HTERT RPE-1 (cell line): ENCODE results near the gene TCL1B.
"Not testable (repeated sequence)": the region's sequence is repeated elsewhere in the genome, so short reads cannot be mapped to it uniquely, and the experiment has no call there.

Source experiments
- in situ Hi-C: fragments of 300-500 bp; cut with MboI; formaldehyde crosslinking; loops from 4 replicates; pipeline ENCODE4 v1.14.3; 2020; ENCODE audit warnings: low sequenced_read_pairs

TCL1B gene, protein sequence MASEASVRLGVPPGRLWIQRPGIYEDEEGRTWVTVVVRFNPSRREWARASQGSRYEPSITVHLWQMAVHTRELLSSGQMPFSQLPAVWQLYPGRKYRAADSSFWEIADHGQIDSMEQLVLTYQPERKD

DNA sequence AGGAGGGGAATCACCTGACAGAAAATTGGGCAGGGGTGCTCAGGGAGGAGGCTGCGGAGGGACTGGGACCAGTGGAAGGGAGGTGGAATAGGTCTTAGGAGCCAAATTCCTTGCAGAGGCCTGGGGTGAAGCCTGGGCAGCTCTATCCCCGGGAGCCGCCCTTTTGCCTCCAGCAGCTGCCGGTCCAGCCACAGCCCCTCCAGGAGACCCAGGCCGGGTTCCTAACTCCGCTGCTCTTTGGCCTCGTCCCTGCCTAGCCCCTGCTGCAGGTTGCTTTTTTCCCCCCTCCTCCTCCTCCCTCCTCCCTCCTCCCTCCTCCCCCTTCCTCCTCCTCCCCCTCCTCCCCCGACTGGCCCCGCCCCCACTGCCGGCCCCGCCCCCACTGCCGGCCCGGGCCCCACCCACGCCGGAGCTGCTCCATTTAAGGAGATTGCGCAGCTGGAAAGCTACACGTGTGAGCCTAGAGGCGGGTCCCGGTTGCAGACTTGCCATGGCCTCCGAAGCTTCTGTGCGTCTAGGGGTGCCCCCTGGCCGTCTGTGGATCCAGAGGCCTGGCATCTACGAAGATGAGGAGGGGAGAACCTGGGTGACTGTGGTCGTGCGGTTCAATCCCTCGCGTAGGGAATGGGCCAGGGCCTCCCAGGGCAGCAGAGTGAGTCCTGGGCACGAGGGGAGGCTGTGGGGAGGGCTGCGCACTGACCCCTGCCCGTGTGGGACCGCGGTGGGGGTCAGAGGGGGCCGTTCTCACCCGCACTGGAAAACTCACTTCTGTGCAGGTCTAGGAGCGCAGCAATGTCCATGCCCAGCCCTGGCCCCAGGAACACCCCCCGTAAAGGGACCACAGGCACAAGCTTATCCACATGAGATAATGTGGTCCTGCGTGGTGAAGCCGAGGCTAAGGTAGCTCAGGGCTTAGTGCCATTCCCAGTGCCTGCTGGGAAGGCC, at the start of gene TCL1B:
TCL1B (plus strand) TSS at position 449 of the 945 bp plus-strand sequence; CDS start at position 491, 42 bp downstream.
- in situ Hi-C loops, result no loop called here

DNA sequence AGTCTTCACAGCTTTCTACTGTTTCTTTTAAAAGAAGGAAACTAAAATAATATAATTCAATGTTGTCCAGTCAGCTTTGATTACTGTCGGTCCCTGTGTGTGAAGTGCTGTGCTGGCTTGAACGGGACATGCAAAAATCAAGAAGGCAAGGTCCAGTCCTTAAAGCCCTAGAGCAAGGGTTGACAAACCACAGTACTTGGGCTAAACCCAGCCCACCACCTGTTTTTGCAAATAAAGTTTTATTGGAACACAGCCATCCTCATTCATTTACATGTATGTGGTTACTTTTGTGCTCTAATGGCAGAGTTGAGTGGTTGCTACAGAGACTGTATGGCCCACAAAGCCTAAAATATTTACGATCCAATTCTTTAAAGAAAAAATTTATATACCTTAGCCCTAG, 41.2 kb upstream of the TCL1B start:
- in situ Hi-C loops, result no loop called here

DNA sequence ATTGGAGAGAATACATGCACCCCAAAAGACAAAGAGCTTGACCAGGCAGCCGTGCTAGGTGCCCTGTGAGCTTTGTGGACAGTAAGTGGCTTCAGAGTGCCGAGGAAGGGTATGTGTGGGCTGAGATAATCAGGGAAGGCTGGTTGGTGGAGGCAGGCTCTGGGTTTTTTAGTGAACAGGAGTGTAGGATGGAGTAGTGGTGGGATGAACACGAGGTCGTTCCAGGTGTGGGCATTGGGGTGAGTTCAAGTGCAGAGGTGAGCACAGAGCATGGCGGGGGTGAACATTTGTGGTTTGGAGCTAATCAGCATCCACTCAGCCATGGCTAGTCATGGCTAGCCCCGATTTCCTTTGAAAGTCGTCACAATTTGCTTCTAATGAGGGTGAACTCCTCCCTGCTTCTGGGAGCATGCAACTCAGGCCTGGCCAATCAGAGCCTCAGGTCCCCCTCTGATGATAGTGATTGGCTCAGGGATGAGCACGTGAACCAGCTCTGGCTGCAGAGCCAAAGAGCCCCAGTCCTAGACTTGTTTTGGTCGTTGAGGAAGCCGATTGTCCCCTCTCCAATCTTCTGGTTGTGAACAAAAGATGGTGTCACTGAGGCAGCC, 40.7 kb upstream of the TCL1B start:
- in situ Hi-C loops, result no loop called here

DNA sequence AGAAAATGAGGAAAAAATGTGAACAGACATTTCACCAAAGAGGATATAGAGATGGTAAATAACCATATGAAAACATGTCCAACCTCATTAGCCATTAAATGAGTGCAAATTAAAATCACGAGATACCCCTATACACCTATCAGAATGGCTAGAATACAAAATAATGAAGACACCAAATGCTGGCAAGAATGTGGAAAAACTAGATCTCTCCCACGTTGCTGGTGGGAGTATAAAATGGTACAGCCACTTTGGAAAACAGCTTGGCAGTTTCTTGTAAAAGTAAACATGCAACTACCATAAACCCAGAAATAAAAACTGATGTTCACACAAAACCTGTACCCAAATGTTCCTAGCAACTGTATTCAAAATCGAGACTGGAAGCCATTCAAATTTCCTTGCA, 38.3 kb upstream of the TCL1B start:
- in situ Hi-C loops, result no loop called here

DNA sequence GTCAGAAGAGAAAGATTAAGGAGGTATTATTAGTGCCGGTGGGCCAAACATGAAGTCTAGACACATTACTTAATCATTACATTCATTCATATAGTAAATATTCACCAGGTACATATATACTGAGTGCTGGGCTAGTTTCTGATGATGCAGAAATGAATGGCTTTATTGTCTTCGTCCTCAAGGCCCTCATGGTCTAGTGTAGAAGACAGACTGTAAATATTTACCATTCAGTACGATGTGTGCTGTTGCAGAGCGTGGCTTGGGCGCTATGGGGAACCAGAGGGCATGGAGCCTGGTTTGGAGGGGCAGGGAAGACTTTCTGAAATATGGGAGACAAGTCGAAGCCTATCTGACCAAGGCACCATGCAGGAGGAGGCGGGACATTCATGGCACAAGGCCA, 37.0 kb upstream of the TCL1B start:
- in situ Hi-C loops, result no loop called here

DNA sequence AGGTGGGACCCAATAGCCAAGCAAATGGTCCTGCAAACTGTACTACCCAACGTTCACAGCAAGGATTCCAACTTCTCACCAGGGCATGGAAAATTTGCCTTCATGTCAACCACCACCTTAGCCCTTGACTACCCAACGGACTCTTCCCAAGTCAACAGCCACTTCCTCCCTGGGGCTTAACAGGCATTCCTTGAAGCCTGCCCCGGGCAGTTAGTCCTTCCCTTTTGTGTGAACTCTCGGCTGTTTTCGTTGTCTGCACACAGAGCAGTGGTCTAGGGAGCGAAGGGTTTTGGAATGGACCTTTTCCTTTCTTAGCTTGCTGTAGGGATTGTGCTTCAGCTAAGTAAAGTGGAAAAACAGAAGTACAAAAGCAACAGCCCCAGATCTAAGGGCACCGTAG, 35.2 kb upstream of the TCL1B start:
- in situ Hi-C loops, result no loop called here

DNA sequence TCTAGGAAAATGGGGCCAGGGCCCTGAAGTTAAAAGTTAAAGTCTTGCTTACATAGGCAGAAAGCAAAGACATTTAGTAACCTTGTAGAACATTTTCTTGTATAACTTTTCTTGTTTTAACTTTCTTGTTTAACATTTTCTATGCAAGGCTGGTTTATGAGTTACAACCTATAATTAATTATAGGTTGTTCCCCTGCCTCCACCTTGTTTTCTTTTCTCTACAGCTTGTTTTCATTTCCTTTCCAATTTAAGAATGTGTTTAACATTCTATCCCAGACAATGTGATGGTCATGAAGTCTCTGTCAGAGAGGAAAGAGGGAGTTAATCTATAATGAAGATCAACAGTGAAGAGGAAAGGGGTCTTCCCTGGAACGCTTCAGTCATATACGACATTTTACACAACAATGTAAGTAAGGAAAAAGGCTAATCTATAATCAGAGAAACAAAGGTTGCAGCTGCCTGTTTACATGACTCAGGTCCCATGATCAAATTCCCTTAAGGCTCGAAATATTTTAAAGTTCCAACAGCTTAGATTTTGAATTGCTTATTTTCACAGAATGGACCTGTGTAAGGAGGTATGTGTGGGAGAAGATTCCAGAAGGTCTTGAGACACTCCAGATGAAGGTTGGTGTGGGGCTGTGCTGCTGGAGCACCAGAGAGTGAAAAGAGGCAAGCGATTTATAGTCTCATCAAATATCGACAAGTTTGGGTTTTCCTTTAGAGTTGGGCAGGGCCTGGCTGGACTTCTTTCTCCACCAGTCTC, 34.2 kb upstream of the TCL1B start:
- in situ Hi-C loops, result no loop called here

DNA sequence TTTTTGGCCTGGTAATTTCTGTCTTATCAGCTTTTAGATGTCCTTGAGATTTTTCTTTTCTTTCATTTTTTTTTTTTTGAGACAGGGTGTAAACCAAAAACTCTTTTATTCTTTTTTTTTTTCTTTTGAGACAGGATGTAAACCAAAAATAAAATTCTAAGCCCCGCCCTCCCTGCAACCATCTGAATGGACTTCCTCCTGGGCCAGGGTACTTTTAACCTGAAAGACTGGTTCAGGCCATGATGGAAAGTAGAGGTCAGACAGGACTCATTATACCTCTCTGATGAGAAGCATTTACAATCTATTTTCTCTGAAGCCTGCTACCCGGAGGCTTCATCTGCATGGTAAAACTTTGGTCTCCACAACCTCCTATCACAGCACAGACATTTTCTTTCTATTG, 33.5 kb upstream of the TCL1B start:
- in situ Hi-C loops, result no loop called here

DNA sequence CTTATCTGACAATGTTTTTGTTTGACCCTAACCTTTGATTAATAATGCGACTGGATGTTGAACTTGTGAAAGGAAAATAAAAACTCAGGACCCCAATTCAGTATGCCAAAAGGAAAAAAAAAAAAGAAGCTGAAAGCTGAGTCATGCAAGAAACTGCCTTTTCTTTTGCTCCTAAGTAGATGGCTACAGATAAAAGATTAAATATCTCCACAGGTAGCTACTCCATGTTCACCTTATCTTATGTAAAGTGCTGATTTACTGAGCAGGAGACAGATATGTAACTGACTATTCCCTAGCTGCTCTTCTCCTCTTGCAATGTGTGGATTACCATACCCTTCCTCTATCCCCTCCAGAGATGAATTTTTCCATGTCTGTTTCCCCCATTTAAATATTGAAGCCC, 30.8 kb upstream of the TCL1B start:
- in situ Hi-C loops, result no loop called here

DNA sequence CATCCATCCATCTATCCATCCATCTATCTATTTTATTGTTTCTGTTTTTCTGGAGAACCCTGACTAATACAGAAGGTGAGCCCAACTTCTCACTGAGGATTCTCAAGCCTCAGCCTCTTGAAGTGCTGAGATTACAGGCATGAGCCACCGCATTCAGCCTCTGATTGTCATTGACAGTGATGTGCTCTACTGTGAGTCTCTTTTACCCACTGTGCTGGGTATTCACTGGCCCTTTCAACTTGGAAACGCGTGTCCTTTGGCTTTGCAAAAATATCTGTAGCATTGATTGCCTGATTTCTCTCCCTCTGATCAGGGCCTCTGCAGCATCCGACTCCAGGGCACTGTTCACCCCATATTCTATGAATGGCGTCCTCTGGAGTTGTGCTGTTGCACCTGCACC, 29.6 kb upstream of the TCL1B start:
- in situ Hi-C loops, result no loop called here

DNA sequence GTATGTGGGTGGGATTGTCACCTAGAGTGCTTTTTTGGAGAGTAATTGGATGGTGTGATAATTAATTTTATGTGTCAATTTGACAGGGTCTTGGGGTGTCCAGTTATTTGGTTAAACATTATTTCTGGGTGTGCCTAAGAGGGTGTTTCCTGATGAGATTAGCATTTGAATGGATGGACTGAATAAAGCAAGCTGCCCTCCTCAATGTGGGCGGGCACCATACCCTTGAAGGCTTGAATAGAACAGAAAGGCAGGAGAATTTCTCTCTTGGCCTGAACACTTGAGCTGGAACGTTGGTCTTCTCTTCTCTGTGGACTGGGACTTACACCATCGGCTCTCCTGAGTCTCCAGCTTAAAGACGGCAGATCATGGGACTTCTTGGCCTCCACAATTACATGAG, 28.8 kb upstream of the TCL1B start:
- in situ Hi-C loops, result no loop called here

DNA sequence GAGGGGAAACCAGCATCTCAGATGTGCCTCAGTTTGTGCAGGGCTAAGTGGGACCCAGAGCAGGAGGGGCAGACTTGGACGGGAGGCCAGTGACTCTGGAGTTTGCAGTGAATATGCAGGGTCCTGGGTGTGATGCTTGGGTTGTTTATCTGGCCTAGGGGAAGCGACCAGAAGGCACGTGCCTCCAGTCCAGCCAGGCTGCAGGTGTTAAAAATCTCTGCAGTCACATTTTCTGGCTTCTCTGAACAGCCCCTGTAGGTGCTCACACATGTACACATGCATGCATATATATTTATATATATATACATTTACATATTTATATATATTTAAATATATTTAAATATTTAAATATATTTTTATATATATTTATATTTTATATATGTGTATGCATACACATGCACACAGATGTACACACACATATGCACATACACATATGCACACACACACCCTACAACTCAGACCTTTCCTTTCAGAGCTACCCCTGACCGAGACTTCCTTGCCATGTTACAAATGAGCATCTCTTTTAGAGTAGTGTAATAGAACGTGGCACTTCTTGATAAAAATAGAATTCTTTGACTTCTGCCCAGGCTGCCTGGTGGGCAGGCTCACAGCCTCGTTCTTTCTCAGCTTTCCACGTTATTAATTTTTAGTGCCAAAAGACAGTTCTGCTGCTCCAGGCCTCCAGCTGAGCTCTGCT, 26.8 kb upstream of the TCL1B start:
- in situ Hi-C loops, result no loop called here

DNA sequence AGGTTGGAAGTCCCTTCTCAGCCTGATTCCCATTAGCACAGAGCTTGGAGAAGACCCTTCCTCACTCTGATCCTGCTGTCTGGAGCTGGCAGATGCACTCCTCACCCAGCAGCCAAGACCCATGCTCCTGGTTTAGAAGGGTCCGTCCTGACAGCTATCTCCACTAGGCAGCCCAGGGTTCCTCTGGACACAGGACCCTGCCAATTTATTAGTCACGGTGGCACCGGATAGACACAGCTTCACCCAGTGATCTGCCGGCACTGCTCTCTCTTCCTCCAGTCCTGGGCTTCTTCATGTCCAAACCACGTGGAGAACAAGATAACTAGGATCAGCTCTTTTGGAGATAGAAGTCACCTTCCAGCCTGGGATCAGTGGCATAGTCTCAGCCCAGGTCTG, 26.2 kb upstream of the TCL1B start:
- in situ Hi-C loops, result no loop called here

DNA sequence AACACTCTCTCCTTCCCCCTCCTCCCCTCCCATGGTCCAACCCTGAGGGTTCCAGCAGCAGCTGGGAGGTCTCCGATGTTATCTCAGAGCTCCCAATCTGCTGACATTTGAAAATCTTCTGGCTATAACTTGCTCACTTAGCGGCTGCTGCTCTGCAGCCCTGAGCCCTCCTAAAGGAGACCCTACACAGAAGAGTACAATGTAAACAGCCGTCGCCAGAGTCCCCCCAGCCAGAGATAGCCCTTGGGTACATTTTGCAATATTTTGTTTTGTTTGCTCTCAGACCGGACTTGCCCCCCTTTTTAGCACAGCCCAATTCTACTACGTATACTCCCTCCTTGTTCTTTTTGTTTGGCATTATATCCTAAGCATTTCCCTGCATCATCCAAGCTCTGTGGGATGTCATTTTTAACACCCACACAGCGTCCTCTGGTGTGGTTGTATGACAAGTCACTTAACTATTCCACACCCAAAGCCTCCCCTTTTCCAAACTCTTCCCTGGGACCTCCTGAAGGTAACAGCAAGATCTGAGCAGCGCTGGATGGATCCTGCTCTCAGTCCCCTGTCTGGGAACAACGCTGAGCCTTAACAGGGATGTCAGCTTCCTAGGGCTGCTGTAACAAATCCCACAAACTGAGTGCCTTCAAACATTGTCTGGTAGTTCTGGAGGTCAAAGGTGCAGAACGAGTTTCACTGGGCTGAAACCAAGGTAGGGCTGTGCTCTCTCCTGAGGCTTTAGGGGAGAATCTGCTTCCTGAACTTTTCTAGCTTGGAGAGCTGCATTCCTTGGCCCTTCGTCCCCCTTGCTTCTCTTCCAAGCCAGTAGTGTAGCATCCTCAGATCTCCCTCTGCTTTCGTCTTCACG, 25.3 kb upstream of the TCL1B start:
- in situ Hi-C loops, result no loop called here

DNA sequence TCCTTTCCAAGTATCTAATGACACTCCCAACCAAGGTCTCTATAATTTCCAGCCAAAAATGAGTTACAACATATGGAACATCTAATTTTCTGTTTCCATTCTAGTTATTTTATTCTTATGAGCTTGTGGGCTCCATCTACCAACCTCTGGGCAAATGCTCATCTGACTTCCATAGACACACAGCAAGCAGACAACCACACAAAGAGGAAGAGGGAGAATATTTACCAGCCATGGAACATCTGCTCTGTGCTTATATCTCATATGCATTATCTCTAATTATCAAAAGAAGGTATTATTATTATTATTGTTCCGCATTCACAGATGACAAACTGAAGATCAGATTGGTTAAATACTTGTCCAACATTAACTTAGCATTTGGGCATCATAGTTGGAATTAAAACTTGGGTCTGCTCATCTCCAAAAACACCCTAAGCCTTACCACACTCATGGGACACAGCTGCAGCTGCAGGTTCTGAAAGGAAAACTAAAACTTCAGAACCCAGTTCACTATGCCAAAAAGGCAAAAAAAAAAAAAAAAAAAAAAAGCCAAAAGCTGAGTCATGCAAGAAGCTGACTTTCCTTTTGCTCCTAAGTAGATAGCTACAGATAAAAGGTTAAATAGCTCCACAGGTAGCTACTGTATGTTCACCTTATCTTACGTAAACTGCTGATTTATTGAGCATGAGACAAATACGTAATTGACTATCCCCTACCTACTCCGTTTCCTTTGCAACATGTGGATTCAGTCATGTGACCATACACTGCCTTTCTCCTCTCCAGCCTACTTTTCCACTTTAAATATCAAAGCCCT, 23.6 kb upstream of the TCL1B start:
- in situ Hi-C loops, result no loop called here

DNA sequence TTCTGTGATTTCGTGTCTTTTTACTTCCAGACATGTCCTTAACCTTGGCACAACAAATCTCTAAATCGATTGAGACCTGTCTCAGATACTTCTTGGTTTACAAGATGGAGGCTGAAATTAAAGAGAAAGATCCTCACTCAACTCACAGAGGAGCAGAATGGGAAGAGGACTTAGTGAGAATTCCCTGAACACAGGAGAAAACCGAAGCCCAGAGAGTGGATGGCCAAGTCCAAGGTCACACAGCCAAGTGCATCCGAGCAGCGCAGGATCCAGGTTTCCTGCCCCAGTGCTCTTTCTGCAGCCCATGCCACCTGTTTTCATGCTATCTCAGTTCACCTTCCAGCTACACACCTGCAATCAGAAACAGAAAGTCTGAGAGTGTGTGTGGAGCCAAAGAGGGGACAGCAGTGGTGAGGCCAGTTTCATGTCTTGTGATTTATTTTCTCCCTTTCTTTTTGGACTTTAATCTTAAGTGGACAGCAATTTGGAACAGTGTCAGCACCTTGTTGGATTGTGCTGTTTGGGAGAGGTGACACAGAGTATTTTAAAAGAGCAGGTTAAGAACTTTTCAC, 22.9 kb upstream of the TCL1B start:
- in situ Hi-C loops, result no loop called here

DNA sequence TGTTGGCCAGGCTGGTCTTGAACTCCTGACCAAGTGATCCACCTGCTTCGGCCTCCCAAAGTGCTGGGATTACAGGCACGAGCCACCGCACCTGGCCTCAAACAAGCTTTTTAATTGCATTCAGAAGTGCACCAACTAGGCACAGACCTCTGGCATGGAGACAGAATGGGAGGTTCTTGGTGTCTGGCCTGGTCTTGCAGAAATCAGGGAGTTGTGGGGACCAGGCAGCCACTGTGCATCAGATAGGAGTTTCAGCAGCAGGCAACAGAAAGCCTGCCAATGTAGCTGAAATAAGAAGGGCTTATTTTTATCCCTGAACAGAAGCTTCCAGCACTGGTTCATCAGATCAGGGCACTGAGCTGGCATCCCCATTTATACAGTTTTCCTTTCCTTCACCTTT, 22.2 kb upstream of the TCL1B start:
- in situ Hi-C loops, result no loop called here

DNA sequence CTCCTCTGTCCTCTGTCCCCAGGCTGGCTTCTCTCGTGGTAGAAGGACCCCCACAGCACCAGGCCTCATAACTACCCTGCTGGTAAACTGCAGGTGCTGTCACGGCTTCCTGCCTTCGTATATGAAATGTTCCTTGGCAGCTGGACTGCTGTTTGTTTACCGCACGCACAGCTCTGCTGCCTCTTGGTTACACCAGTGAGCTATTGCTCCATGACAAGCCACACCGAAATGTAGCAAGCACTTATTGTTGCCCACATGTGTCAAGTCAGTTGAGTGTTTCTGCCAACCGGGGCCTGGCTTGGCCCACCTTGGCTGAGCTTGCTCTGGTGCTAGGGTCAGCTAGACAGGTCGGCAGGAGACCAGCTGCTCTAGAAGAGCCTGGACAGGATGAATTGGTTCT, 21.7 kb upstream of the TCL1B start:
- in situ Hi-C loops, result no loop called here

DNA sequence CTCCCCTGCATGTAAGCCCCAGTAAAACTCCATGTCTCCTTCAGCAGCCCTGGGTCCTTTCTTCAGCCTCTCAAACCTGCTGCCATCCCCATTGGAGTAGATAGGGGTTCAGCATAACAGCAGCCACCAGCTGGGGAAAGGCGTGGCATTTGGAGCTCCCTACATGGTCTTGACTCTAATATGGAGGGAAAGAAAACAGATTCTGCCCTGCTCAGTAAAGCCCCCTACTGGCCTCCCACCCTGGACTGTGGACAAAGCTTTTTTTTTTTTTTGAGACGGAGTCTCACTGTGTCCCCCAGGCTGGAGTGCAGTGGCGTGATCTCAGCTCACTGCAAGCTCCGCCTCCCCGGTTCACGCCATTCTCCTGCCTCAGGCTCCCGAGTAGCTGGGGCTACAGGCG, 20.7 kb upstream of the TCL1B start:
- in situ Hi-C loops, result not testable (repeated sequence)
